Tibial artery (tissue), 4 donors: ENCODE measurements around the gene RAPGEF1.

ENCODE experiments used
- DNase-seq, 2 donors: peaks; one replicate each; pipeline ENCODE4 v3.0.0-alpha.2; 2019
- H3K27ac ChIP-seq, 2 donors: fragments of 200-600 bp; sonication (generic) in 1 of 2; 1 replicate in 1 of 2; 2 replicates in 1 of 2; pipeline ENCODE4 v1.5.1; 2018 to 2019; ENCODE audit warnings: mild to moderate bottlenecking in 1 of 2
- H3K27me3 ChIP-seq, 2 donors: fragments of 200-600 bp; sonication (generic) in 1 of 2; one replicate each; pipeline versions ENCODE4 v1.5.1 to v1.6.0; 2016 to 2019
- H3K36me3 ChIP-seq, 3 donors: fragments of 200-600 bp; sonication (generic) in 2 of 3; one replicate each; pipeline ENCODE4 v1.5.1; 2016 to 2019; ENCODE audit warnings: mild to moderate bottlenecking in 2 of 3
- H3K4me1 ChIP-seq, 4 donors: fragments of 200-600 bp; sonication (generic) in 2 of 4; 1 replicate in 3 of 4; 2 replicates in 1 of 4; pipeline ENCODE4 v1.5.1; 2016 to 2019
- H3K4me3 ChIP-seq, 2 donors: fragments of 200-600 bp; sonication (generic) in 1 of 2; 1 replicate in 1 of 2; 2 replicates in 1 of 2; pipeline ENCODE4 v1.5.1; 2018 to 2019; ENCODE audit warnings: mild to moderate bottlenecking in 2 of 2
- H3K9me3 ChIP-seq, 3 donors: fragments of 200-600 bp; sonication (generic) in 1 of 3; one replicate each; pipeline ENCODE4 v1.5.1; 2016 to 2019
- intact Hi-C: fragments of 100-400 bp; cut with DNase I; formaldehyde crosslinking; loops from one replicate; pipeline ENCODE4 v1.15.0; 2023; ENCODE audit warnings: low total_unique reads
- TF ChIP-seq, protein P1 (sequence below), 2 experiments: fragments of 200-600 bp in 1 of 2; fragments of 450-650 bp in 1 of 2; IDR thresholded peaks; one replicate each; pipeline ENCODE4 v1.5.1; 2017 to 2019; ENCODE audit warnings: antibody characterized with exemption in 2 of 2, mild to moderate bottlenecking in 1 of 2, moderate library complexity in 1 of 2

The RAPGEF1 gene

DNA sequence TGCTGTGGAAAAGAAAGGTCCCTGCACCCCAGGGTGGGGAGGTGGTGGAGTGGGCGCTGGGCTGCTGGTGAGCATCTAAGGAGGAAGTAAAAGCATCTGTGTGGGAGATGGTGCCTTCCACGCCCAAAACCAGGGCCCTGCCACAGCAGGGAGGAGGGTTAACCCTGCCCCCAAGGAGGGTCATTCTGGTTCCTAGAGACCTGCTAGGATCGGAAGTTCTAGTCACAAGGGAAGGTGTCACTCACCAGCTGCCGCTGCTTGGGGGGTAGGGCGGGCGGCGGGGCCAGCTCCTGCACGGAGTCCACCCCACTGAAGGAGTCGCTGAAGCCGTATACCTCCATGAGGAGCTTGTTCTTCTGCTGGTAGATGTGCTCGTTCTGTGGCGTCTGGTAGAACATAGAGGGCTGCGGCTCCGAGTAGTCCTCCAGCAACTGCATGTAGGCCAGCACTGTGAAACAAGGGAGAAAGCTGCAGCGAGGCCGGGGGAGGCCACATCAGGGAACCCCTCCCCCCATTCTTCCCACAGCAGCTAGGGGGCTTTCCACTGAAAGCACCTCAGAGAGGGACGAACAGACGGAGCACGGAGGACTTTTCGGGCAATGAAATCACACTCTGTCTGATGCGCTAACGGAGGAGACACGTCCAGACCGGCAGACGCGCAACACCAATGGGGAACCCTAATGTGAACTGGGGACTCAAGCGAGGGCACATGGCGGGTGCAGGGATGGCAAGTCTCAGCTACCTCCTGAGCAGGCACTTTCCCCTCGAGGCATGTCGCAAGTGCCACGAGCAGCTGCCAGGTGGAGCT, 118.1 kb downstream of the RAPGEF1 start:
- H3K9me3 ChIP-seq = no peaks in the 10 kb centered on the region
- H3K27me3 ChIP-seq = no peaks in the 10 kb centered on the region
- H3K36me3 ChIP-seq = peaks cover 63 to 89% (median 80%) of the 10 kb centered on the region in 3 donors
- no peak for DNase-seq
- intact Hi-C loops = no loop called here
- no peak overlapping the region for H3K4me3 ChIP-seq
- TF ChIP-seq, protein P1, sequence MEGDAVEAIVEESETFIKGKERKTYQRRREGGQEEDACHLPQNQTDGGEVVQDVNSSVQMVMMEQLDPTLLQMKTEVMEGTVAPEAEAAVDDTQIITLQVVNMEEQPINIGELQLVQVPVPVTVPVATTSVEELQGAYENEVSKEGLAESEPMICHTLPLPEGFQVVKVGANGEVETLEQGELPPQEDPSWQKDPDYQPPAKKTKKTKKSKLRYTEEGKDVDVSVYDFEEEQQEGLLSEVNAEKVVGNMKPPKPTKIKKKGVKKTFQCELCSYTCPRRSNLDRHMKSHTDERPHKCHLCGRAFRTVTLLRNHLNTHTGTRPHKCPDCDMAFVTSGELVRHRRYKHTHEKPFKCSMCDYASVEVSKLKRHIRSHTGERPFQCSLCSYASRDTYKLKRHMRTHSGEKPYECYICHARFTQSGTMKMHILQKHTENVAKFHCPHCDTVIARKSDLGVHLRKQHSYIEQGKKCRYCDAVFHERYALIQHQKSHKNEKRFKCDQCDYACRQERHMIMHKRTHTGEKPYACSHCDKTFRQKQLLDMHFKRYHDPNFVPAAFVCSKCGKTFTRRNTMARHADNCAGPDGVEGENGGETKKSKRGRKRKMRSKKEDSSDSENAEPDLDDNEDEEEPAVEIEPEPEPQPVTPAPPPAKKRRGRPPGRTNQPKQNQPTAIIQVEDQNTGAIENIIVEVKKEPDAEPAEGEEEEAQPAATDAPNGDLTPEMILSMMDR (IDR thresholded peaks at IDR 0.05) = no peak
- no peak overlapping the region for H3K27ac ChIP-seq
- H3K4me1 ChIP-seq = peaks cover 0 to 20% (median 6%) of the 10 kb centered on the region in 4 donors

DNA sequence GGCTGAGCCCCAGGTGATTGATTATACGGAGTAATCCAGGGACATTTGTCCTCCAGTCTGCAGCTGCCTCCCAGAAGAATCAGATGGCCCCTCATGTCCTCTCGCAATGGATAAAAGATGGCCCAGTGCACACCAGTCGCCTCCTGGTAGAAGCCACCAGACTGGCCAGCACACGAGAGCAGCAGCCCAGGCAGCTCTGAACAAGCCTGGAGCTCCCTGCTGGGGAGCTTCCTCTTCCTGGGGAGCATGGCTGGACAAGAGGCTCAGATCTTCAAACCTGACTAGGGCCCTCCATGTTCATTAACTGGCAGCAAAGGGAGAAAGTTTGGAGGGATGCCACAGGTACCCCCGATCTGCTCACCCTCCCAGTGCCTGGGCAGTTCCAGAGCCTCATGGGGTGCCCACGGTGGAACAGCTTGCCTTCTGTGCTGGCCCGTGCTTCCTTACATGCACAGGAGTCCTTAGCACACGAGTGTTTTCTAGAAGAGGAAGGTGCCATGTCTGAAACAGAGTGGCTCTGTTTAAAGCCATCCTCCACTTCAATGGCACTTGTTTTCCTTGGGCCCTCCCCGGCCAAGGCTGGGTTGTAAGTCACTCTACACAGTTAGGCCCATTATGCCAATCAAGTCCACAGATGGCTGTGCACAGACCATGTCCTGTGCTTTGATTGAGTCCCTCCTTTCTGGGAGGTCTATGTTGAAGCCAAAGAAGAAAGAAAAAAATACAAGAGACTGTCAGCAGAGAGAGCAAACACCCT, 118.9 kb downstream of the RAPGEF1 start:
- no peaks in the 10 kb centered on the region for H3K27me3 ChIP-seq
- H3K9me3 ChIP-seq = no peaks in the 10 kb centered on the region
- TF ChIP-seq, protein P1 (IDR thresholded peaks at IDR 0.05) = no peak
- H3K4me3 ChIP-seq = no peak overlapping the region
- peaks cover 0 to 20% (median 6%) of the 10 kb centered on the region in 4 donors for H3K4me1 ChIP-seq
- peaks cover 66 to 87% (median 83%) of the 10 kb centered on the region in 3 donors for H3K36me3 ChIP-seq
- no peak for DNase-seq
- H3K27ac ChIP-seq = no peak overlapping the region
- intact Hi-C loops = no loop called here

DNA sequence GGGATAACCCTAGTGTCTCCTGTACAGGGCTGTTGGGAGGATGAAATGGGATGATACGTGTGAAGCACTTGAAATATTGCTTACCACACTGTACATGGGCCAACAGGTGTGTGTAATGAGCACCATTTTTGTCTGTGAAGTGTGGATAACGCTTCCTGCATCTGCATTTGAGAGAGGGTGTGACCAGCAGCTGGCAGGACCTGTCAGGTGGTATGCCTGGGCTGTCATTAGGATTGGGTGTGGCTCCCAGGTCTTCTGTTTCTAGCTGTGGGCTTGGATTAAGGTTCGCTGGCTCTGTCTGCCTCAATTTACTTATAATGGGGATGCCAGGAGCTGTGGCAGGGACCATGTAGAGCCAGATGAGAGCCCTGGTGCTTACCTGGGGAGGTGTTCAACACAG, 120.2 kb downstream of the RAPGEF1 start:
- Histone ChIP-seq H3K4me1 (peaks cover 0 to 14% (median 4%) of the 10 kb centered on the region in 4 donors), H3K4me3 (no peak overlapping the region), H3K27ac (no peak overlapping the region), H3K27me3 (no peaks in the 10 kb centered on the region), H3K9me3 (no peaks in the 10 kb centered on the region), H3K36me3 (peaks cover 68 to 85% (median 83%) of the 10 kb centered on the region in 3 donors)
- no peak for DNase-seq
- intact Hi-C loops = no loop called here
- TF ChIP-seq, protein P1 (IDR thresholded peaks at IDR 0.05) = no peak

DNA sequence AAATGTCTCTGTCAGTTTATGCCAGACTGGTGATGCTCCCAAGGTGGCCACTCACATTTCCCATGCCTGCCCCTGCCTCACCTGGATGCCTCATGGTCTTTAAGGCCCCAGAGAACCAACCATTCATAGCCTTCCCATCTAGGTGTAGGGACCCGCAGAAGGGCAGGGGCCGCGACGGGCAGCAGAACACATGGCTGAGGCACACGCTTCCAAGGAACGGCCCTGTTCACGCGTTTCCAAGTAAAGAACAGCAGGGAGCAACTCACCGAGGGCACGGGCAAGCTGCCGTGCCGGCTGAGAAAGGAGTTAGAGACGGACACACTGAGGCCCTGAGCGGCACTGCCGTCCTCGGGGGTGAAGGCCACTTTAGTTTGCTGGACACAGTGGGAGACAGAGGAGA, 121.1 kb downstream of the RAPGEF1 start:
- Histone ChIP-seq H3K27ac (no peak overlapping the region), H3K4me1 (peaks cover 0 to 9% (median 2%) of the 10 kb centered on the region in 4 donors), H3K36me3 (peaks cover 66 to 78% (median 76%) of the 10 kb centered on the region in 3 donors), H3K27me3 (no peaks in the 10 kb centered on the region), H3K4me3 (no peak overlapping the region), H3K9me3 (no peaks in the 10 kb centered on the region)
- intact Hi-C loops = no loop called here
- TF ChIP-seq, protein P1 (IDR thresholded peaks at IDR 0.05) = no peak
- DNase-seq = no peak

DNA sequence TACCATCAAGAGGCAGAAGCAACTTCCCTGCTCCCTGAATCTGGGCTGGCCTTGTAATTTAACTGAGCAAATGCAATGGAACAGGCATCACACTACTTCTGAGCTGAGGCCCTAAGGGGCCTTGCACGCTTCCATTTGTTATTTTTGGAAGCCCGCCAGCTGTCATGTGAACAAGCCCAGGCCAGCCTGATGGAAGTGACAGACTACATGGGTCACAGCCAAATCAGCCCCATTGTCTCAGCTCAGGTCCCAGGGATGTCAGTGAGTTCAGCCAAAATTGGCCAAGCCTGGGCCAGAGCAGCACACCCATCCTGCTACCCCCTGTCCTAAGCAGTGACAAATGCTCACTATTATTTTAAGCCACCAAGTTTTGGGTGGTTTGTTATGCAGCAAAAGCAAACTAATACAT, 121.8 kb downstream of the RAPGEF1 start:
- intact Hi-C loops = no loop called here
- peaks cover 64 to 77% (median 74%) of the 10 kb centered on the region in 3 donors for H3K36me3 ChIP-seq

More for the DNA sequence above, 121.8 kb downstream of the RAPGEF1 start:
- no peak overlapping the region for H3K27ac ChIP-seq
- DNase-seq = no peak
- H3K4me3 ChIP-seq = no peak overlapping the region
- TF ChIP-seq, protein P1 (IDR thresholded peaks at IDR 0.05) = no peak
- H3K27me3 ChIP-seq = no peaks in the 10 kb centered on the region
- peaks cover 0 to 9% (median 2%) of the 10 kb centered on the region in 4 donors for H3K4me1 ChIP-seq
- no peaks in the 10 kb centered on the region for H3K9me3 ChIP-seq
